T47D (cell line): ENCODE results near the gene TBX15.
A peak's percentile ranks its signal among the peaks of the same experiment; 100 is the strongest.

Experiments used
- DNase-seq, 2 experiments: peaks; one replicate each; pipeline versions ENCODE4 v3.0.0 to v3.0.0-alpha.2; 2011 to 2012; ENCODE audit warnings: low read depth in 1 of 2, low spot score in 1 of 2
- JUND ChIP-seq: IDR thresholded peaks from 2 replicates; pipeline ENCODE4 v1.6.1; 2012; ENCODE audit warnings: low read depth
- in situ Hi-C: cut with HindIII; loops from 2 replicates; pipeline ENCODE4 v1.10.0; 2016; ENCODE audit warnings: low sequenced_read_pairs, low pct_unique_long_range_greater_than_20kb

TBX15 gene

GRCh38 chr1:118988186-118989005, at the start of gene TBX15:
Gene TBX15 (minus strand): TSS chr1:118988343. CDS start chr1:118987795, 548 bp downstream.
- DNase-seq, result no peak
- in situ Hi-C loops, result no loop called here
- no peak for TF ChIP-seq JUND

- no peak for DNase-seq
- in situ Hi-C loops, result no loop called here
- no peak for TF ChIP-seq JUND
These were observed 46.2 kb upstream of the TBX15 start for GRCh38 chr1:119034359-119034758.

DNA sequence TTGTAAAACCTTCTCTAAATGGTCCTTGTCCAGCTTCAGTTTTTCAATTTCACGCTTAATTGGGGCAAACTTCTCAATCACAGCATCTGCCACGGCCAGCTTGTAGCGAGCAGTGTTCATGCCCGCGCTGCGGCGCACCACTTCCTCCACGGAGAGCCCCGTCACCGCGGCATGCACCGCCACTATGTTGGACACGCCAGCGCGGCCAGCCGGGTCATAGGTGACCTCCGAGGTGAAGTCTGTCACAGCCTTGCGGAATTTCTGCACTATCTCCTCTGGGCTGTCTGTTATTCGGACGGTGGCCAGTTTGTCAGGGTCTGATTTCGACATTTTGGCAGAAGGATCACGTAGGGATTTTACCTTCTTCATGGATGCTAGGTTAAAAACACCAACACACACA, 44.8 kb upstream of the TBX15 start:
- in situ Hi-C loops, result no loop called here
- DNase-seq, result no peak
- TF ChIP-seq JUND, result no peak

GRCh38 chr1:119027759-119028158, 39.6 kb upstream of the TBX15 start:
- in situ Hi-C loops, result no loop called here
- DNase-seq, result no peak
- no peak for TF ChIP-seq JUND

DNA sequence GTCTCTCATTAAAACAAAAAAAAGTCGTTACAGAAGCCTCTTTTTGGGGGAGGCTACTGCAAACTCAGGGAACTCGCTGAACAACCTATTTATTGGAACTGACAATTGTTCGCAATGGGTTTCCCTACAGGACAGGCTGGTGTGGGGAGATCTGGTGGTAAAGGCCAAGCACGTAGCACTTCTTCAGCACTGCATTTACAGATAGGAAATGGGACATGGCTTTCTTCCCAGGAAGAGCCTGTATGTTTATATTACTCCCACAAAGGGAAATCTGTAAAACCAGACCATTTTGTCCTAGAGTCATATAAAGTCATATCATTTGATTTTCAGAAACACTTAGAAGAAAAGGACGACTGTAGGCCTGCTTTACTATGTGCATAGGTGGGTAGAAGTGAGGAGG, 38.8 kb upstream of the TBX15 start:
- in situ Hi-C loops, result no loop called here
- no peak for DNase-seq
- TF ChIP-seq JUND, result no peak

DNA sequence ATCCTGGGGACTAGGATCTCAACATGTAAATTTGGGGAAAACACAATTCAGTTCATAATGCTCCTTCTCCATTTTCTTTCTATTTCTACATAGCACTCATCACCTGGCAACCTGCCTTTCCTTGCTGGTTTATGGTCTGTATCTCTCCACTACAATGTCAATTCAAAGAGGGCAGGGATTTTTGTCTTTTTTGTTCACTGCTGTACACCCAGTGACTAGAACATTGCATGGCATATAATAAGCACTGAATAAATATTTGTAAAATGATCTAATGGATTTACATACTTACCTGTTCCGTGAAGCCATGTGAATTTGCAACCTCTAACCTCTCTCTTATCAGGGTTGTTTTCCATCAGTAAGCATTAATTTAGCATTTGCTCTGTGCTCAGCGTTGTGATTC, 27.4 kb upstream of the TBX15 start:
- in situ Hi-C loops, result no loop called here
- no peak for TF ChIP-seq JUND
- DNase-seq, result no peak

DNA sequence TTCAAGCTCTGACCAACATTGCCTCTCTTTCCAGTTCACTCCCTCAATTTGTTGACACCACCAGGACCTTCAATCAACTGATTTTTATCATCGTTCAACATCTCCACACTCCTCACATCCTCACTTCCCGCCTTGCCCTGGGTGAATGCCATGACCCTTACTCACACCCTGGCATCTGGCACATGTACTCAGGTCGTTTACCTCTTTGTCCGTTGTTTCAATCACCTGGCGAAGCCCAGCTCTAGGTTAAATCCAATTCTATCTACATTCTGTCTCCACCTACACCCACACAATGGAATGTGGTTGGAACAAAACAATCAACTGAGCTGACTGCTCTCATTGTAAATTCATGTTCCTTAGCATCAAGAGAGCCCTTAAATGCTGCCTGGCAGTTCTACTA, 24.2 kb upstream of the TBX15 start:
- DNase-seq, result no peak
- no peak for TF ChIP-seq JUND
- in situ Hi-C loops, result no loop called here

DNA sequence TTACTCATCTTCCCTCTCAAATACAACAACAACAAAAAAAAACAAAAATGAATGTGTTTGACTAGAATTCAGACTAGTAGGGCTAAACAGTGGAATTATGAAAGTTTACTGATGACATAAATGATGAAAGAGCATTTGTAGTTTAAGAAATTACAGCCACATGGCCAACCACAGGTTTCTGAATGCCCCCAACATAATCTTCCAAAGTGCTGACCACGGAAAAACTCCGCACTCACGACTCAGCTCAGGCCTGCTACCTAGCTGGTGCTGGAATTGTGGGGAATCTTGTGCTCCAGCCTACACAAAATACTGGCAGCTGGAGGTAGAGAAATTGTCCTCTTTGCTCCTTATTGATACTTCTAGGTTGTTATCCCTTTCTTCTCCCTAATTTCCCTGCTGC, 23.6 kb upstream of the TBX15 start:
- in situ Hi-C loops, result no loop called here
- DNase-seq, result no peak
- TF ChIP-seq JUND, result no peak

DNA sequence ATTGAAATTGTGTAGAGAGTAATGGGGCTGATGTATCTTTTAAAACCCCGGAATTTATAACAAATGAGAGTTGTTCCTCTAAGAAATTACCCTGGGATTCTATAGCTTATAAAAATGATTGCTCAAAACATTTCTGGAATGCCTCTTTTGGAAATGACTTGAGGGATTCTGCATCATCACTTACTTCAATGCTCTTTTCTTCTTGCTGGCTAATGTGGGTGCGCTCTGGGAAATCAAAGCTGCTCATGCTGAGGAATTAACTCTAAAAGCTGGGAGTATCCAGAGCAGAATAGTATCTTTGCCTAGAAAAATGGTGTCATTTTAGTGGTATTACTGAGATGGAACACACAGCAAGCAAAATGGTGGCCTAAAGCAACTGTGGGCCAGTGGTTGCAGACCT, 23.0 kb upstream of the TBX15 start:
- no peak for TF ChIP-seq JUND

DNA sequence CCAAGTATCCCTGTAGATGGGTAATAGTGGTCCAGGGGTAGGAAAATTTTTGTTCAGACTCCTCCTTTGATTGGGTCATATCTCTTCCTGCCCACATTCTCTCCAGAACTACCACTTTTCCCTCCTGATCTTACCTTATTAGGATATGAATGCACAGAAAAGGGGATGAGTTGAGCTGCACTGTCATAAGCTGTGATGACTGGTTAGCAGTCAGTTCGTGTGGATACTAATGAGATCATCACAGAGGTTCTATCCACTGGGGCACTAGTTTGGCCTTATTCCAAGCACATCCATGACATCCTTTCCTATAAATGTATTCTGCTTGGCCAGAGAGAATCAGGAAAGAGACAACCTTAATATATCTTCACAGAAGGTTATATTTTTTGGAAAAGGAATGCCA, 22.1 kb upstream of the TBX15 start:
- no peak for DNase-seq
- in situ Hi-C loops, result no loop called here
- no peak for TF ChIP-seq JUND

More for the DNA sequence above, 23.0 kb upstream of the TBX15 start:
- in situ Hi-C loops, result no loop called here
- DNase-seq, result no peak

GRCh38 chr1:119009312-119009655, 21.1 kb upstream of the TBX15 start:
- TF ChIP-seq JUND, result no peak
- in situ Hi-C loops, result no loop called here
- no peak for DNase-seq

GRCh38 chr1:119008483-119009311, 20.6 kb upstream of the TBX15 start:
- in situ Hi-C loops, result no loop called here
- TF ChIP-seq JUND, result no peak
- DNase-seq, result peak in 1 of 2 experiments; percentile 31
